Tibial nerve (tissue), 4 donors: ENCODE results near the gene TRPM2.
"Not testable (repeated sequence)": the region's sequence is repeated elsewhere in the genome, so short reads cannot be mapped to it uniquely, and the experiment has no call there.

Experiments
- EP300 ChIP-seq, 2 donors: sonication (generic); formaldehyde crosslinking; IDR thresholded peaks; one replicate each; pipeline ENCODE4 v1.6.1; 2017; ENCODE audit warnings: antibody characterized with exemption in 2 of 2, mild to moderate bottlenecking in 1 of 2
- POLR2A ChIP-seq, 2 donors: fragments of 450-650 bp; IDR thresholded peaks; one replicate each; pipeline ENCODE4 v1.6.1; 2017; ENCODE audit warnings: antibody characterized with exemption in 2 of 2, mild to moderate bottlenecking in 2 of 2, moderate library complexity in 2 of 2
- TF ChIP-seq, protein P1 (sequence below), 5 experiments: fragments of 200-600 bp in 3 of 5; fragments of 450-650 bp in 2 of 5; sonication (generic) in 3 of 5; IDR thresholded peaks; one replicate each; pipeline ENCODE4 v1.5.1; 2016 to 2019; ENCODE audit warnings: antibody characterized with exemption in 5 of 5, mild to moderate bottlenecking in 3 of 5, moderate library complexity in 2 of 5

DNA sequence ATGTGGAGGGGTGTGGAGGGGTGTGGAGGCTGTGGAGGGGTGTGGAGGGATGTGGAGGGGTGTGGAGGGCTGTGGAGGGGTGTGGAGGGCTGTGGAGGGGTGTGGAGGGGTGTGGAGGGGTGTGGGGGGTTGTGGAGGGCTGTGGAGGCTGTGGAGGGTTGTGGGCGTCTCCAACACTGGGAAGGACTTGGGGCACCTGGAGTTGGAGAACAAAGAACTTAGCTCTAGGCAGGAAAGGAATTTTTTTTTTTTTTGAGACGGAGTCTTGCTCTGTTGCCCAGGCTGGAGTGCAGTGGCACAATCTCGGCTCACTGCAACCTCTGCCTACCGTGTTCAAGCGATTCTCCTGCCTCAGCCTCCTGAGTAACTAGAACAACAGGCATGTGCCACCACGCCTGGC lies 43.4 kb downstream of the TRPM2 start:
- TF ChIP-seq POLR2A, EP300 (IDR thresholded peaks at IDR 0.05): not testable (repeated sequence)
- TF ChIP-seq, protein P1, sequence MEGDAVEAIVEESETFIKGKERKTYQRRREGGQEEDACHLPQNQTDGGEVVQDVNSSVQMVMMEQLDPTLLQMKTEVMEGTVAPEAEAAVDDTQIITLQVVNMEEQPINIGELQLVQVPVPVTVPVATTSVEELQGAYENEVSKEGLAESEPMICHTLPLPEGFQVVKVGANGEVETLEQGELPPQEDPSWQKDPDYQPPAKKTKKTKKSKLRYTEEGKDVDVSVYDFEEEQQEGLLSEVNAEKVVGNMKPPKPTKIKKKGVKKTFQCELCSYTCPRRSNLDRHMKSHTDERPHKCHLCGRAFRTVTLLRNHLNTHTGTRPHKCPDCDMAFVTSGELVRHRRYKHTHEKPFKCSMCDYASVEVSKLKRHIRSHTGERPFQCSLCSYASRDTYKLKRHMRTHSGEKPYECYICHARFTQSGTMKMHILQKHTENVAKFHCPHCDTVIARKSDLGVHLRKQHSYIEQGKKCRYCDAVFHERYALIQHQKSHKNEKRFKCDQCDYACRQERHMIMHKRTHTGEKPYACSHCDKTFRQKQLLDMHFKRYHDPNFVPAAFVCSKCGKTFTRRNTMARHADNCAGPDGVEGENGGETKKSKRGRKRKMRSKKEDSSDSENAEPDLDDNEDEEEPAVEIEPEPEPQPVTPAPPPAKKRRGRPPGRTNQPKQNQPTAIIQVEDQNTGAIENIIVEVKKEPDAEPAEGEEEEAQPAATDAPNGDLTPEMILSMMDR (IDR thresholded peaks at IDR 0.05): not testable (repeated sequence)
